GM12873 (cell line): Measurements from ENCODE around the gene SMIM38.

Experiments
- CTCF ChIP-seq: IDR thresholded peaks from 2 replicates; pipeline ENCODE4 v1.5.1; 2012; ENCODE audit warnings: low read depth, mild to moderate bottlenecking, moderate library complexity, low read length, control low read depth; ENCODE audit not compliant: insufficient read depth; ENCODE audit errors: missing control alignments

Gene SMIM38

DNA sequence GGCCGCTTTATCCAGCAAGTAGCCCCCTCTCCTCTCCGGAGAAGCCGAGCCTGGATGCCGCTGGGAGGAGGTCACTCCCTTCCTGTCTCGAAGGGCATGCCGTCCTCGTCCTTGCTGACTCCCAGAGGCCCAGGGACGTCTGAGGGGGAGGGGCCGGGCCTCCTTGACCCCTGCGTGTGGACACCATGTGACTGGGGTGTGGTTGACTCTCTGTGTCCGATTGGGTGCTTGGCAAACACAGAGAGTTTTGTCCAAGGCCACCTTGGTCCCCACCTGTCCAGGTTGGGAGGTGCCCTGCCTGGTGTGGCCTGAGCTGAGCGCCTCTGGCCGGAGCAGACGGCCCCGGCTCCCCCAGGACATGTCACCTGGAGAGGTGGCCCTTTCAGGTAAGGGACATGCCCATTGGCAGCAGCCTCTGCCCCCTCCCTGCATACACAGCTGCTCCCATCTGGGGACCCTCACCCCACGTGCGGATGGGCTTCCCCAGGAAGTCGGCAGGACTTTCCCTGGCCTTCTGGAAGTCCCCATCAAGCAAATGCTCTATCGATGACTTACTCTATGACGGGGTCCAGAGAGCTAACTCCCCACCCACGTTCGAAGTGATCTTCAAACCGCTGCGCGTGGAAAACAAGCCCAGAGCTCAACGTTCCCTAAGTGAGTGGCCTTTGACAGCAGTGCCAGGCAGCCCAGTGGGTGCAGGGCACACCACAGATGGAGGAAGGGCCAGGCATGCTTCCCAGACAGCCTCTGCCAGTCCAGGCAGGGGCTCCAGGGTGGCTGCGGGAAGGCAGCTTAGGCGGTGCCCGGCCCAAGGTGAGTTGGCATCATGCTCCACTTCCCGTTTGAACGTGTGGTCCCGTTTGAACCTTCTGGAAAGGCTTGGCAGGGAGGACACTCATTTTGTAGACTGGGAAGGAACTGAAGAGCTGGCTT lies at the start of gene SMIM38:
TSS of gene SMIM38 (plus strand) at position 634 of the 933 bp plus-strand sequence. CDS start 1,912 bp downstream, outside the sequence.
- no peak for TF ChIP-seq CTCF

DNA sequence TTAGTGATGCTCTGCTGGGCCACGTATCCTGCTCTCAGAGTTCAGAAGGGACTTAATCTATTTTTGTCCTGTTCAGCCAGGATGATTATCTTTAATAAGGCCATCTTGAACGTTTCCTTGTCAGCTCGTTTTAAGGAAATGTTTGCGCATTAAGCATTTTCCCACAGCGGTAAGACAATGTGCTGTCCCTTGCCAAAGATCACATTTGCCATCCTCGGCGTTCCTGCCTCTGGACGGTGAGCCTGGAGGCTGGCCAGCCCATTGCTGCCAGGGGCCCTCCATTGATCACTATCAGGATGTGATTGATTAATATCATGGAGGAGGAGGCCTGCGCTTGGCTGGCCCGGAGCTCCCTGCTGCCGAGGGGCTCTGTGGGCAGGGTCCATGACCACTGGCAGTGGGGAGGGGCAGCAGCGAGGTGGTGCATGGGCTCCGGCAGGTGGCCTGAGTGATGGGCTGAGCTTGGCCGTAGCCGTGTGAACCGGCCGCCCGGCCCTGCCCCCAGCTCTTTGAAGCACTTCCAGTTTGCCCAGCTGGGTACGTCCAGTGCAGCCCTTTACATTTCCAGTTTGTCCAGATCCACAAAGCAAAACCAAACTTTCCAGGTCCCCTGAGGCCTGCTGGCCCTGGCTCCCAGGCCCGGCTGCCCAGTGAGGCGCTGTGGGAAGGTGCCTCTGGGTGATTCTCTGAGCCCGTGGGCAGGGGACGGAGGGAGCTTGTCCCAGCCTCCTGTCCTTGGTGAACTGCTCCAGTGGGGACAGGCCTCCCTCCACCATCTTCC lies 49.5 kb upstream of the SMIM38 start:
- no peak for TF ChIP-seq CTCF

DNA sequence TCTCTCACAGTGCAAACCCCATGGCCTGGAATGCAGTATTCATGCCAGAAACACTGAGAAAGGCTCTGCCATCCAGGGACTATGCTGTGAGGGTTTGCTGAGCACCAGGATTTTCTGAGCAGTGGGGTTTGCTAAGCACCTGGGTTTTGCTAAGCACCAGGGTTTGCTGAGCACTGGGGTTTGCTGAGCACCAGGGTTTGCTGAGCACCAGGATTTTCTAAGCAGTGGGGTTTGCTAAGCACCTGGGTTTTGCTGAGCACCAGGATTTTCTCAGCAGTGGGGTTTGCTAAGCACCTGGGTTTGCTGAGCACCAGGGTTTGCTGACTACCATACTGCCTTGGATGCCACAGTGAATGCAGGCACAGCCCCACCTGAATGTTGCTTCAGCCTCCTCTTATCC lies 48.3 kb upstream of the SMIM38 start:
- no peak for TF ChIP-seq CTCF

DNA sequence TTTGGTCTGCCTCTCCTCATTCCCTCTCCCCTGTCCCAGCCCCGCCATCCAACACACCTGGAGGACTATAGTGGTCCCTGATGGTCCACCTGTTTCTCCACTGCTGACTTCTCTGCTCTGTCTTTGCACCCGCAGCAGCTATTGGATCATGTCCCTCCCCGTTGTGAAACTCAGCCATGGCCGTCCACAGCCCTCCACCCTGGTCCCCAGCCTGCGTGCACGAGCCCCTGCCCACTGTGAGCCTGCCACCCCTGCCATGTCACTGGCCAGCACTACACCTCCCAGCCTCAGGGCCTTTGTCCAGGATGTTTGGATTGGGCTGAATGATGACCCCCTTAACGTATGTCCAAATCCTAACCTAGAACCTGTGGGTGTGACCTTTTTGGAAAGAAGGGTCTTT lies 47.7 kb upstream of the SMIM38 start:
- TF ChIP-seq CTCF, result no peak

DNA sequence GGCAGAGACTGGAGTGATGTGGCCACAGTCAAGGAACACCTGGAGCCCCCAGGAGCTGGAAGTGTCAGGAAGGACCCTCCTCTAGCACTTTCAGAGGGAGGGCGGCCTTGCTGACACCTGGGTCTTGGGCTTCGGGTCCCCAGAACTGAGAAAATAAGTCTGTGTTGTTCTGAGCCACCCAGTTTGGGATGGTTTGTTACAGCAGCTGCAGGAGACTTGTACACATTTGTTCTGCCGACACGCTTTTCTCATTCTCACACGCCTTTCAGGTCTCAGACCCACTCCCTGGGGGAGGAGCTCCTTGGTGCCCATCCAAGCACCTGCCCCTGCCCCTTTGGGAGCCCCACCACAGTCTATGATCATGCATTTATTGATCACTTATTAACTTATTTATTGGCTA lies 47.2 kb upstream of the SMIM38 start:
- no peak for TF ChIP-seq CTCF

DNA sequence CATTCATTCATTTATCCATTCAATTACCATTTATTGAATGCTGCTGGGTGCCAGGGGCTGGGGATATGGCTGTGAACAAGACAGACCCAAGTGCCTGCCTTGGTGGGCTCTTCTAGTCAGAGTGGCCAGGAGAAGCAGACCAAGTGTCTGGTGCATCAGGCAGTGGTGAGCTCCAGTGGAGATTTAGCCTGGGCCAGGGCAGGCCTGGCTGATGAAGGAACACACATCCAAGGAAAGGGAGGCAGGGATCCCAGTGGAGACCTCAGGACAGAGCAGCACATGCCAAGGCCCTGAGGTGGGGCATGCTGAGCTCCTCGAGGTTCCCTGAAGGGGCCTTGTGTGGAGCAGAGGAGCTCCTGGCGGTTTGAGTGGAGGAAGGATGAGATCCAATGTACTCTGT lies 46.6 kb upstream of the SMIM38 start:
- no peak for TF ChIP-seq CTCF

GRCh38 chr11:69110451-69110850 lies 45.3 kb upstream of the SMIM38 start:
- no peak for TF ChIP-seq CTCF
